ENCODE data around the gene FXYD3.
"Not testable (repeated sequence)": the region's sequence is repeated elsewhere in the genome, so short reads cannot be mapped to it uniquely, and the experiment has no call there.

The FXYD3 gene

DNA sequence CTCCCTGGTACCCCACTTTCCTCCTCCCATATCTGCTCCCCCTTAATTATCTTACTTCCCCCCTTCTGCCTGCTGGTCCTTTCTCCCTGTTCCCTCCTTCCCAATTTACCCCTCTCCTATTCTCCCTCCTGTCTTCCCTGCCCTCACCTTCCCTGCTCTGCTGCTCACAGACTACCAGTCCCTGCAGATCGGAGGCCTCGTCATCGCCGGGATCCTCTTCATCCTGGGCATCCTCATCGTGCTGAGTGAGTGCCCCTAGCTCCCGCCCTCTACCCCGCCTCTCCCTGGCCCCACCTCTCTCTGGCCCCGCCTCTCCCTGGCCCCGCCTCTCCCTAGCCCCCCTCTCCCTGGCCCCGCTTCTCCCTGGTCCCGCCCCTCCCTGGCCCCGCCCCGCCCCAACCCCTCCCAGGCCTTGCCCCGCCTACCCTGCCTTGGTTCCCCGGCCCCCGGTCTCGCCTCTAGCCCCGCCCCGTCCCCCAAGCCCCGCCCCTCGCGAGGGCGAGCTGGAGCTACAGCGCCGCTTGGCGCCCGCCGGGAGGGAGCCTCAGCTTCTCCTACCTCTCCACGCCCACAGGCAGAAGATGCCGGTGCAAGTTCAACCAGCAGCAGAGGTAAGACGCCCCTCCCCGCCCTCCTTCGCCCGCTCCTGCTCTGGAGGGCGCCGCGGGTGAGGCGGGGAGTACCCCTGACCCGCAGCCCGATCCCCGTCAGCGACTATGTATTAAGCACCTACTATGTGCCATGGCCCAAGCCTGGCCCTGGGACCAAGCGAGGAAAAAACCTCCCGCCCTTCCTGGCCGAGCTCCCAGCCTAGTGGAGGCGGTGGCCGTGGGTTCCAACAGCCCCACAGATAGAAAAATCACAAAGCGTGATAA, 25.6 kb downstream of the FXYD3 start:
- DNase-seq (ENCODE audit: low read depth, low spot score): no peak

DNA sequence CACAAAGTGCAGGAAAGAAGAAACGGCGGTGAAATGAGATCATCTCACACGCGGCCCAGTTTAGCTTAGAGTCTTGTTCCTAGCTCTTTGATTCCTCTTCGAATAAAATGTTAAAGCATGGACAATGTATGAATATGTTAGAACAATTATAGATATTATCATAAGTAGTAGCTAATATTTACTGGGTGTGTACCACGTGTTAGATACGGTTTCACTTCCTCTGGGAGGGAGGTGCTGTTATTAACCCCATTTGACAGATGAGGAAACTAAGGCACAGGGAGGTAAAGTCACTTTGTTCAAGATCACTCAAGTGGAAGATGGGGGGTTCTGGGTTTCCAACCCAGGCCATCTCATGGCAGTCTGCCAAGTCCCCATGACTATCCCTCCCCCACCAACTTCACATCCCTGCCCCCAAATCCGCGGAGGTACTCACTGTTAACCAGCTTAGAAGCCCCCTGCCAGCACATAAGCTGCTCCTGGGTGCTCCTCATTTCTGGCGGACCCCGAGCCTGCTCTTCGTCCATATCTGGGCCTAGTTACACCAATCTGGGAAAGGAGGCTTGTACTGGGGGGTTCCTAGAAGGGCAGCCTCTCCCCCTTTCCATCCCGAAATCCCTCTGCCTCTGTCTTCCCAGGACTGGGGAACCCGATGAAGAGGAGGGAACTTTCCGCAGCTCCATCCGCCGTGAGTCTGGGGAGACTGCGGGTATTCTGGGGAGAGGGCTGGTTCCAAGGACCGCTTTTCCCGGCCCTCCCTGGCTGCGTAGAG, 26.4 kb downstream of the FXYD3 start:
- no peak for DNase-seq (ENCODE audit: low read depth, low spot score)

- no peak for DNase-seq (ENCODE audit: low read depth, low spot score)
Observed at GRCh38 chr19:35142606-35143230, 27.1 kb downstream of the FXYD3 start.

DNA sequence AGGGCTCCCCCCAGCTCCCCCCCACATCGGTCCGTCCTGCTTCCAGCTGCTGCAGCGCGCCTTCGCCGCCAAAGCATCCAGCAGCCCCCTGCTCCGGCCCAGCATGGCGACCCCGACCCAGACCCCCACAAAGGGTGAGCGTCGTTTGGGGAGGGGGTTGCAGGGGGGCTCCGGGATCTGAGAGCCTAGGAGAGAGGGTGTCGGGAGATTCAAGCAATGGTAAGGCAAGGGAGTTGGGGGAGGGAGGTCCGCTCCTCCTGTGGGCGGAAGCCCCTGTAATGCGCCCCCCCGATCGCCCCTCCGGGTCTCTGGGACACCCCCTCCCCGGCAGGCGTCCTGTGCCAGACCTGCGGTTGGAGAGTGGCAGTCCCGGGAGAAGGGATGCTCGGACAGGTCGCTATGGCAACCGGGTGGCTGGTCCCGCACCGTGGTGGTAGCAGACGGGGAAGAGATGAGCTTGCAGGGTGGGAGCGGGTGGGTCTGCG, 27.6 kb downstream of the FXYD3 start, which contains the start of gene FXYD7:
Gene FXYD7, plus strand, starts transcription at position 25 of the 485 bp plus-strand sequence. Its CDS starts 79 bp downstream, at position 104.
- DNase-seq (ENCODE audit: low read depth, low spot score): no peak

DNA sequence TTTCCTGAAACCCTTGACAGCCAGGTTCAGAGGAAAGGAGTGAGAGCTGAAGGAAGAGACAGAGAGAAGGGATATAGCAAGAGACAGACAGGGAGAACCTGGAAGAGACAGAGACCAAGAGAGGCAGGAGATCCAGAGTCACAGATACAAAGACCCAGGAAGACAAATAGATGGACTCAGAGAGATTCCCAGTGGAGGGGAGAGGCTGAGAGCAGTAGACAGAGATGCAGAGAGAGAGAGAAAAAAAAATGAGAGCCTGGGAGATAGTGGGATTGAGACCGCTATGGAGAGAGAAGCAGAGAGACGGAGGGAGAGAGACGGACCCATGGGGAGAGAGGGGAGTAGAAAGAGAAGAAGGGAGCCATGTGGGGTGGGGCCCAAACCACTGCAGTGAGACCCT, 28.2 kb downstream of the FXYD3 start:
- DNase-seq (ENCODE audit: low read depth, low spot score): no peak

- DNase-seq (ENCODE audit: low read depth, low spot score): no peak
Observed at GRCh38 chr19:35144259-35144599, 28.6 kb downstream of the FXYD3 start.

DNA sequence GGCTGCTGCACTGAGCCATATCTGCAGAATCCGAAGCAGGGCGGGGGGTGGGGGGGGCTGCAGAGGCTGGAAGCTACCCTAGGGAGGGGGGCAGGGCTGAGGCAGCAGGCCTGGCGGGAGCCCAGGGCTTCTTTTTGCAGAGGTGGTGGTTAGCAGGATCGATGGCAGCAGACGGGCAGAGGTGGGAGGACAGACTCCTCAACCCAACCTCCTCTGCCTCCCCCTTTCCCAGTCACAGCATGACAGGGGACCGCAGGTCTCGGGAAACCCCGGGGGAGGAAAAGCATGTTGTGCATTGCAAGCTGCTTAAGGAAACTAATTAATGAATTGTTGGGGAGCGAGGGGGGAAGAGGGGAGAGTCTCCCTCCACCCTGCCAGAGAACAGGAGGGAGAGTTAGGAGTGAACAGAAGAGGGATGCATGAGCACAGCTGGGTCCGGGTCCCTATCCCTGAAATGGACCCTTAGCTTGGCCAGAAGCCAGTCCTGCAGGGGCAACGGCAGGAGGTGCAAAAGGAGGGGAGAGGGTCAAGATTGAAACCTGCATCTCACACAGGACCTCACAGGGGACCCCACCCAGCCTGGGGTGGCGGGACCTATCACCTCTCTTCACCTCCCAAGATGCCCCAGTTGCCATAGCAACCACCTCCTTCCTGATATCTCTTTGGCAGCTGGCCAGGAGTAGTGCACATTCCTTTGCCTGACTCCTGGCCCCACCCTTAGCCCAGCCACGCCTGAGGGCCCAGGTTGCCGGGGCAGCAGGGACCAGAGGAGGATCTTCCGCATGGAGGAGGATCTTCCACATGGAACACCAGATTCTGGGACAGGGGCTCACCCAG, 29.2 kb downstream of the FXYD3 start:
- DNase-seq (ENCODE audit: low read depth, low spot score): no peak

DNA sequence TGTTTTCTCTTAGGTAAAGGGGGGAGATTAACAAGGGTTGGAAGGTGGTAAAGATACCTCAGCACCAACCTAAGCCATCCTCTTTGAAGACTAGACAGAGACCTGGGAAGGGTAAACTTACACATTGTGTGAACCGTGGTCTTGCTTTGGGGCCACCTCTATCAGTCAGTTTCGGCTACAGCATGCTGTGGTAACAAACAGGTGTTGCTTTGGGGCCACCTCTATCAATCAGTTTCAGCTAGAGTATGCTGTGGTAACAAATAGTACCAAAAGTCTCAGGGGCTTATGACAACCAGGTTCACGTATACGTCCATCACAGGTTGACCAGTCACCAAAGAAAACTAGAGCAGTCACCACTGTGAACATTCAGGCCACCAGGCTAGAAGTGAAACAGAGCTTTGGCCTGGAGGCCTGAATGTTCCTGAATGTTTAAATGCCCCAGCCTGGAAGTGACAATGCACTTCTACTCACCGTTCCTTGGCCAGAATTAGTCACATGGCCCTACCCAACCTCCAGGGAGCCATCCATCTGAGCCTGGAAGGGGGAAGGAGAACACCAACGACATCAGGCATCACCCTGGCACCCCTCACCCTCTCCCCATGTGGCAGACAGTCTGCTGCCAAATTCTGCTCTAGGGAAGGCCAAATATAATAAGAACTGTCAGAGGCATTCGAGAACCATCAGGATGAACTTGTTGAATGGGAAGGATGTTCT, 31.3 kb downstream of the FXYD3 start:
- no peak for DNase-seq (ENCODE audit: low read depth, low spot score)

- DNase-seq (ENCODE audit: low read depth, low spot score): no peak
Observed at GRCh38 chr19:35149463-35149862, 33.8 kb downstream of the FXYD3 start.

GRCh38 chr19:35150445-35150844, 34.8 kb downstream of the FXYD3 start:
- DNase-seq (ENCODE audit: low read depth, low spot score): no peak

DNA sequence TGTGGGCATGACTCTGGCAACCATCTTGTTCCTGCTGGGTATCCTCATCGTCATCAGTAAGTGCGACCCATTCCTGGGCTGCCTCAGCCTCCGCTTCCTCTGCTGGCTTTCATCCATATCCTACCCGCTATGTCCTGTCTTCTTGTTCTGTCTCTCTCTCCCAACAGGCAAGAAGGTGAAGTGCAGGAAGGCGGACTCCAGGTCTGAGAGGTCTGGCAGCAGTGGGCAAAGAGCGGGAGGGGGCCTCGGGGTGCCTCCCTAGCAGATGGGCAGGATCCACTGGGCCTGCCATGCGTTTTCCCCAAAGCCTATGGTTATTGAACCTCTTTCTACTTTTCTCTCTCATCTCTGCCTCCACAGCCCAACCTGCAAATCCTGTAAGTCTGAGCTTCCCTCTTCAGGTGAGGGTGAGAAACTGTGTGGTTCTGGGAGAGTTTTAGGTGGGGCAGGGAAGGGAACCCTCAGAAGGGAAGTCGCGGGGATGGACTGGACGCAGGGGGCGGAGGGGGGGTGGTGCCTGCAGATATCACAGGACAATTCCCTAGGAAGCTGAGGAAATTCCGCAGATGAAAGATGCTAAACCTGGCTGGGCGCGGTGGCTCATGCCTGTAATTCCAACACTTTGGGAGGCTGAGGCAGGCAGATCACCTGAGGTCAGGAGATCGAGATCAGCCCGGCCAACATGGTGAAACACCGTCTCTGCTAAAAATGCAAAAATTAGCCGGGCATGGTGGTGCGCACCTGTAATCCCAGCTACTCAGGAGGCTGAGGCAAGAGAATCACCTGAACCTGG, 35.8 kb downstream of the FXYD3 start:
- DNase-seq (ENCODE audit: low read depth, low spot score): no peak

DNA sequence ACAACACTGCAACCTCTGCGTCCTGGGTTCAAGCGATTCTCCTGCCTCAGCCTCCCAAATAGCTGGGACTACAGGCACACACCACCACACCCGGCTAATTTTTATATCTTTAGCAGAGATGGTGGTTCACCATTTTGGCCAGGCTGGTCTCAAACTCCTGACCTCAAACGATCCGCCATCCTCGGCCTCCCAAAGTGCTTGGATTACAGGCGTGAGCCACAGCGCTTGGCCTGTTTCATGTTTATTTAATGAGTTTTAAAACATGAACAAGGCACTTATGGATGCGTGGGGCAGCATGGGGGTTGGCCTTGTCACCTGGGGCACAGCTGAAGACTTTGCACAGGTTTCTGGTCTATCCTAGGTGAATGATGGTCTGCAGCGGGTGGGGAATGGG, 37.5 kb downstream of the FXYD3 start:
- not testable (repeated sequence) for DNase-seq (ENCODE audit: low read depth, low spot score)

GRCh38 chr19:35153701-35154524, 38.3 kb downstream of the FXYD3 start:
- DNase-seq (ENCODE audit: low read depth, low spot score): no peak

- DNase-seq (ENCODE audit: low read depth, low spot score): no peak
Observed at GRCh38 chr19:35154525-35155406, 39.1 kb downstream of the FXYD3 start, which contains the start of gene FXYD5. Gene FXYD5, plus strand, starts transcription at chr19:35154735. Its CDS starts 816 bp downstream, at chr19:35155551.

- no peak for DNase-seq (ENCODE audit: low read depth, low spot score)
Observed at GRCh38 chr19:35155441-35155840, 39.8 kb downstream of the FXYD3 start.

- DNase-seq (ENCODE audit: low read depth, low spot score): no peak
Observed at GRCh38 chr19:35155981-35156672, 40.5 kb downstream of the FXYD3 start.

GRCh38 chr19:35156673-35157014, 41.0 kb downstream of the FXYD3 start:
- no peak for DNase-seq (ENCODE audit: low read depth, low spot score)
